GM12865 (cell line): ENCODE results near the gene PRIMPOL.
A peak's percentile ranks its signal among the peaks of the same experiment; 100 is the strongest.

Experiments
- DNase-seq: peaks from one replicate; pipeline ENCODE4 v3.0.0; 2010; ENCODE audit warnings: low read depth
- H3K4me3 ChIP-seq: 2 replicates; pipeline ENCODE4 v1.5.1; 2011; ENCODE audit warnings: mild to moderate bottlenecking, low read depth, low read length, control low read depth
- TF ChIP-seq, protein P1 (sequence below): IDR thresholded peaks from 2 replicates; pipeline ENCODE4 v1.5.1; 2011; ENCODE audit warnings: low read length, control low read depth, low read depth, inconsistent platforms; ENCODE audit not compliant: insufficient read depth; ENCODE audit errors: missing control alignments

PRIMPOL gene

DNA sequence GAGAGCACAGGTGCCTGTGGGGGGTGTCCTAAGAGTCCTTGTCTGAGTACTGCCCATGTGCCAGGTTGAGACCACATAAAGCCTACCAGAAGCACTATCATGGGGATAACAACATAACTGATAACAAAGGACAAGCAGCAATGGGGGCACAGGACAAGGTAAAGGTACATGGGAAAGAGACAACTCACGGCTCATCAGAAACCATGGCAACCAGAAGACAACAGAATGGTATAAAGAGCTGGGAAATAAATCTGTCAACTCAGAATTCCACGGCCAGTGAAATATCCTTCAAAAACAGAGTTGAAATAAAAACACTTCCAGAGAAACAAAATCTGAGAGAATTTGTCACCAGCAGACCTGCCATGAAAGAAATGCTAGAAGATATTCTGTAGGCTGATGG lies 64.3 kb downstream of the PRIMPOL start:
- no peak for DNase-seq
- TF ChIP-seq, protein P1, sequence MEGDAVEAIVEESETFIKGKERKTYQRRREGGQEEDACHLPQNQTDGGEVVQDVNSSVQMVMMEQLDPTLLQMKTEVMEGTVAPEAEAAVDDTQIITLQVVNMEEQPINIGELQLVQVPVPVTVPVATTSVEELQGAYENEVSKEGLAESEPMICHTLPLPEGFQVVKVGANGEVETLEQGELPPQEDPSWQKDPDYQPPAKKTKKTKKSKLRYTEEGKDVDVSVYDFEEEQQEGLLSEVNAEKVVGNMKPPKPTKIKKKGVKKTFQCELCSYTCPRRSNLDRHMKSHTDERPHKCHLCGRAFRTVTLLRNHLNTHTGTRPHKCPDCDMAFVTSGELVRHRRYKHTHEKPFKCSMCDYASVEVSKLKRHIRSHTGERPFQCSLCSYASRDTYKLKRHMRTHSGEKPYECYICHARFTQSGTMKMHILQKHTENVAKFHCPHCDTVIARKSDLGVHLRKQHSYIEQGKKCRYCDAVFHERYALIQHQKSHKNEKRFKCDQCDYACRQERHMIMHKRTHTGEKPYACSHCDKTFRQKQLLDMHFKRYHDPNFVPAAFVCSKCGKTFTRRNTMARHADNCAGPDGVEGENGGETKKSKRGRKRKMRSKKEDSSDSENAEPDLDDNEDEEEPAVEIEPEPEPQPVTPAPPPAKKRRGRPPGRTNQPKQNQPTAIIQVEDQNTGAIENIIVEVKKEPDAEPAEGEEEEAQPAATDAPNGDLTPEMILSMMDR, result no peak
- H3K4me3 ChIP-seq, result no peak overlapping the region

DNA sequence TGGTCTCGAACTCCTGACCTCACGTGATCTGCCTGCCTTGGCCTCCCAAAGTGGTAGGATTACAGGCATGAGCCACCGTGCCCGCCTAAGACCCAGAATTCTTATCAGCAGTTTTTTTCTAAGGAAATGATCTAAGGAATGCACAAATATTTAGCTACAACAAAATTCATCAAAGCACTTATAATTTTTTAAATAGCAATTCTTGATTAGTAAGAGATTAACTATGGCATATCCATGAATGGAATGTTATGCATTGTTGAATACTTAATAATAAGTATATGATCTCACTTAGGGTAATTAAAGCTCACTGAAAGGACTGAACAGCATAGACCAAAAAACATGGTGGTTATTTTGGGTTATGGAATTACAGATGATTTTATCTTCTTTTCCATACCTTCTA lies 66.0 kb downstream of the PRIMPOL start:
- TF ChIP-seq, protein P1, result no peak
- H3K4me3 ChIP-seq, result no peak overlapping the region
- no peak for DNase-seq

DNA sequence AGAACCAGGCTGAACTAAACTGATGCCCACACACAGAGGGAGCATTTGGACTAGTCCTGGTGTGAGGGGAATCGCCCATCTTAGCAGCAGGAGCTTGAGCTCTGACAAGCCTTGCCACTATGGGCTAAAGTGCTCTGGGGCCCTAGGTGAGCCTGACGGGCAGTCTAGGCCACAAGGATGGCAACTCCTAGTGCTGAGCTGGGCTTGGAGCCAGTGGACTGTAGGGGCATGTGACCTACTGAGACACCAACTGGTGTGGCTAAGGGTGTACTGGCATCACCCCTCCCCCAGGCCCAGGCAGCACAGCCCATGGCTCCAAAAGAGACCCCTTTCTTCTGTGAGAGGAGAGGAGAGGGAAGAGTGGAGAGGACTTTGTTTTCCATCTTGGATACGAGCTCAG lies 69.9 kb downstream of the PRIMPOL start:
- DNase-seq, result no peak
- TF ChIP-seq, protein P1, result no peak
- no peak overlapping the region for H3K4me3 ChIP-seq

DNA sequence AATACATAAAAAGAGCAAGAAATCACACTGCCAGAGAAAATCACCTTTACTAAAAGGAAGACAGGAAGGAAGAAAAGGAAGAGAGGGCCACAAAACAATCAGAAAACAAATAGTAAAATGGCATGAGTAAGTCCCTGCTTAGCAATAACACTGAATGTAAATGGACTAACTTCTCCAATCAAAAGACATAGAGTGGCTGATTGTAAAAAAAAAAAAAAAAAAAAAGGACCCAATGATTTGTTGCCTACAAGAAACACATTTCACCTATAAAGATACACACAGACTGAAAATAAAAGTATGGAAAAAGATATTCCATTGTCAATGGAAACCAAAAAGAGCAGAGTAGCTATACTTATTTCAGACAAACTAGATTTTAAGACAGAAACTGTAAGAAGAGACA lies 71.7 kb downstream of the PRIMPOL start:
- no peak for DNase-seq
- TF ChIP-seq, protein P1, result no peak
- H3K4me3 ChIP-seq, result no peak overlapping the region

DNA sequence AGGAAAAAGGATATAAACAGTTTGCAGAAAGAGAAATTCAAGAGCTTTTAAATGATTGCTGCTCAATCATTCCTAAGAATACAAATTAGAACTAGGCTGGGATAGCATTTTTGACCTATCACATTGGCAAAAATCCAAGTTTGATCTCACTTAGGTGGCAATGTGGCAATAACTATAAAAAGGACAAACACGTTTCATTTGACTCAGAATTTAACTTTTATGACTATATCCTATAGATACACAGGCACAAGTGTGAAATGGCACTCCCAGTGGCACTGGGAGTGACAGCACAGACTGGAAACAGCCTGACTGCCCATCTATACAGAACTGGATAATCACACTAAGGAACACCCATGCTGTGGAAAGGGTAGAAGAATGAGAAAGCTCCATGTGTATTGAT lies 73.3 kb downstream of the PRIMPOL start:
- H3K4me3 ChIP-seq, result no peak overlapping the region
- DNase-seq, result no peak
- TF ChIP-seq, protein P1, result peak; percentile 16

DNA sequence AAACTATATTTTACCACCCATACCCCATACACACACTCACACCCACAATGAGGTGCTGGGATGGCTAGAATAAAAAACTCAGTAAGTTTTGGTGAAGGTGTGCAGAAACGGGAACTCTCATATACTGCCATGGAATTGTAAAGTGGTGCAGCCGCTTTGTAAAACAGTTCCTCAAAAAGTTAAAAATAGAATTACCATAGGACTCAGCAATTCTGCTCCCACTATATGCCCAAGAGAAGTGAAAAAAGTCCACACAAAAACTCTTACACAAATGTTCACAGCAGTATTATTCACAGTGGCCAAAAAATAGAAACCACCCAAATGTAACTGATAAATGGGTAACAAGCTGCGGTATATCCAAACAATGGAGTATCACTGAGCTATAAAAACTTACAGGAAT lies 77.9 kb downstream of the PRIMPOL start:
- H3K4me3 ChIP-seq, result no peak overlapping the region
- no peak for DNase-seq
- TF ChIP-seq, protein P1, result no peak

DNA sequence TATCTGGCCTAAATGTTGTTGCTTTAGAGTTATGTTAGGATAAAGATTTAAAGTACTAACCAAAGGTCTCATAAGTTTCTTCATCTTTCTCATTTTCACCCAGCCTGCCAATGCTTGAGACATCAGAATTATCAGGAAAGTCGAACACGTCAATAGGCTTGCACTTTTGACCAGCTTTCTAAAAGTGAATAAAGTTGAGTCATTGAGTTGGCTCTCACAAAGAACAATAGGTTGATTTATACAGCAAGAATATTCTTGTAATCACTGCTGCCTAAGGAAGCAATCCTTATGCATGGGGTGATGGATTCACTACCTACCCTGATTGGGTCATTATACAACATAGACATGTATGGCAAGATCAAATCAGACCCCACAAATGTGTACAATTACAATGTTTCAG lies 79.3 kb downstream of the PRIMPOL start:
- DNase-seq, result no peak
- no peak overlapping the region for H3K4me3 ChIP-seq
- TF ChIP-seq, protein P1, result no peak
